Activated naive CD8-positive, alpha-beta T cell treated with anti-CD3 and anti-CD28 coated beads, Interleukin-2, amount 10 ng/mL, durations not matched to agents 7 days and 5 days (primary cell): Measurements from ENCODE around the gene CDC14A. TPM values are rescaled to one million over a fixed set of nuclear protein-coding genes. Genes with fewer than 3 reads are reported as not detected.

Experiments
- ATAC-seq: fragments of 150-1000 bp; cut with Tn5 transposase; one replicate; pipeline ENCODE4 v1.10.0; 2021; ENCODE audit warnings: low read depth, moderate library complexity
- POLR2A ChIA-PET: fragments of 350-600 bp; sonication (Branson Sonifier 250); formaldehyde crosslinking; loops from one replicate; lab custom pipeline; 2021; ENCODE audit warnings: antibody characterized with exemption; lab: Charles Lee
- DNase-seq: peaks from one replicate; pipeline ENCODE4 v3.0.0; 2021
- H3K27ac Mint-ChIP-seq: one replicate; pipeline ENCODE4 v1.8.0; 2022; ENCODE audit warnings: mild to moderate bottlenecking, mixed read lengths
- H3K27me3 Mint-ChIP-seq: one replicate; pipeline ENCODE4 v1.8.0; 2022; ENCODE audit warnings: mild to moderate bottlenecking, moderate library complexity, mixed read lengths
- H3K36me3 Mint-ChIP-seq: one replicate; pipeline ENCODE4 v1.8.0; 2021; ENCODE audit warnings: mild to moderate bottlenecking, mixed read lengths
- H3K4me1 Mint-ChIP-seq: one replicate; pipeline ENCODE4 v1.8.0; 2021; ENCODE audit warnings: mixed read lengths
- H3K4me3 Mint-ChIP-seq: one replicate; pipeline ENCODE4 v1.8.0; 2022; ENCODE audit warnings: mild to moderate bottlenecking, moderate library complexity, mixed read lengths
- H3K9me3 Mint-ChIP-seq: one replicate; pipeline ENCODE4 v1.8.0; 2021; ENCODE audit warnings: mixed read lengths
- total RNA-seq, 2 experiments: library from RNA; stranded (reverse); gene quantifications; one replicate each; pipeline ENCODE4 v1.2.3, GENCODE V29; 2021

CDC14A gene
- total RNA-seq, 2 experiments from 2014 or later: 39.9 to 44.9 TPM

DNA sequence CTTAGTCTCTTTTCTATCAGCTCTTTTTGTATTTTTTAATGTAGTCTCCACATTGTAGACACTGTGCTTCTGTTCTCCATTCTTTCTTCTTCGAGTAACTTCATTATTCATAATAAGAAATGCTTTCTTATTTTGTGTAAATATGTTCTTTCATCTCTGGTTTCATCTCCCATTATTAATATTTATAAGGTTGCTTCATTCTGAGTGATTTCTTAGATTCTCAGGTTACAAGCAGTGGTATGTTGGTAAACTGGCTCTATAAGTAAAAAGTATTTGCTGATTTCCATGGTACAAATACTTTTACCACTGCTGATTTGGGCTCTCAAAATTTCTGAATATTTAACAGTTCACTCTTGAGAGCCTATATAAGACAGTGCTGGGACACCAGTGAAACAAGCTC is 81.3 kb downstream of the CDC14A start:
- Mint-ChIP-seq H3K4me3 (no peak overlapping the region), H3K4me1 (peaks cover 16% of the 10 kb centered on the region), H3K36me3 (peaks cover 51% of the 10 kb centered on the region), H3K9me3 (peaks cover 5% of the 10 kb centered on the region), H3K27me3 (no peaks in the 10 kb centered on the region), H3K27ac (no peak overlapping the region)
- DNase-seq (no peak), ATAC-seq (no peak)
- POLR2A ChIA-PET: interaction anchor here (2.5 kb wide), 1 partner anchor 81 kb away, joined by 7 read pairs; the partner anchor contains the start of gene CDC14A

DNA sequence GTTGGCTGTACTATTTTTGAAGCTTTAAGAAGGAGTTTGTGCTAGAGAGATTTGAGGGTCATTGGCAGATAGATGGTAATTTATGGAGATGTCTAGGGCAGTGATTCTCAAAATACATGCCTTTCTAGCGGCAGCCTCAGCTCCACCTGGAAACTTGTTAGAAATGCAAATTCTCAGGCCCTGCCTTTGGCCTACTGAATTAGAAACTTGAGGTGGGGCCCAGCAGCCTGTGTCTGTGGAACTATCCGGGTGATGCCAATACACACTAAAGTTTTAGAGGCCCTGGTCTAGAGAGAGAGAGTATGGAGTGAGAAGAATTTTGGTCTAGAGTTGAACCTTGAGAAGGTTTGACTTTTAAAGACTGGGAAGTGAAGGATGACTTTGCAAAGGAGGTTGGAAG is 82.5 kb downstream of the CDC14A start:
- ATAC-seq: no peak
- no peak overlapping the region for H3K4me3 Mint-ChIP-seq
- POLR2A ChIA-PET: no interaction called here

DNA sequence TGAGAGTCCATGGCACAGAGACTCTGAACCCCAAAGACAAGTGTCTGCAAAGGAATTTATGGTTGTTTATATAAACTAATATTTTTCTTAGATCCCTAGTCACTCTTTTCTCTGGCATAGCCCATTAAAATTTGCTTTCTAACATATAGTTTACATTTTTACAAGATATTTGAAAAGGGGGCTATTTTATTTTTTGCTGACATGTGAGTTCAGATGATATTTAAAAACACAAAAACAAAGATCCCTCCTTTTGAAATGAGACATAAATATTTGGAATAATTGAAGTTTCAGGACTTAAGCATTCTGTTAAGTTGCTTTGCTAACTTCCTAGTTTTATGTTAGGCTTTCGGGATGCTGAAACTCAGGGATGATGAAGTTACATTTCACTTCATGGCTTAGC is 86.1 kb downstream of the CDC14A start:
- H3K27ac Mint-ChIP-seq: no peak overlapping the region

More for the DNA sequence above, 82.5 kb downstream of the CDC14A start:
- Mint-ChIP-seq H3K27ac (peak overlapping the region; percentile 22), H3K27me3 (no peaks in the 10 kb centered on the region), H3K36me3 (peaks cover 46% of the 10 kb centered on the region), H3K9me3 (peaks cover 5% of the 10 kb centered on the region), H3K4me1 (peaks cover 24% of the 10 kb centered on the region)
- no peak for DNase-seq

DNA sequence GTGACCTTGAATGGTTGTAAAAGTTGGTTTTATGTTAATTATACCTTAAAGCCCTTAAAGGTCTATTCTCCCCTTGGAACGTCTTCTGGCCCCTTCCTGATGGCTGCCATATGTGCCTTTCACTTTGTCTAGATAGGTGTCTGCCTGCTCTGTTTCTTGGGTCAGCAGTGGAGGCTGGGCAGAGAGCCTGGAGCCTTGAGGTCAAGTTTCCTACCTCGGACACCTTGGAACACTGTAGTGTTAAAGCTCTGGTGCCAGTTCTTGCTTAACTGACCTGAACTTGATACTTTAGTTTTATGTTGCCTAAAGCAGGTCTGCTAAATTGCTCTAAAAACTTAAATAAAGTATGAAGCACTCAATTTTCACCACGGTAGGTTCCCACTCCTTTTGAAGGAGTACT is 86.5 kb downstream of the CDC14A start:
- H3K9me3 Mint-ChIP-seq: peaks cover 5% of the 10 kb centered on the region
- DNase-seq (no peak), ATAC-seq (no peak)
- H3K27me3 Mint-ChIP-seq: no peaks in the 10 kb centered on the region
- no peak overlapping the region for H3K4me3 Mint-ChIP-seq
- H3K36me3 Mint-ChIP-seq: peaks cover 25% of the 10 kb centered on the region
- H3K27ac Mint-ChIP-seq: peak overlapping the region; percentile 42
- H3K4me1 Mint-ChIP-seq: peaks cover 40% of the 10 kb centered on the region
- POLR2A ChIA-PET: interaction anchor here (0.7 kb wide), 1 partner anchor 86 kb away, joined by 5 read pairs; no protein-coding TSS in a partner anchor

More for the DNA sequence above, 86.1 kb downstream of the CDC14A start:
- POLR2A ChIA-PET: no interaction called here
- peaks cover 37% of the 10 kb centered on the region for H3K4me1 Mint-ChIP-seq
- DNase-seq: no peak
- peaks cover 24% of the 10 kb centered on the region for H3K36me3 Mint-ChIP-seq
- peaks cover 5% of the 10 kb centered on the region for H3K9me3 Mint-ChIP-seq
- no peak for ATAC-seq
- H3K4me3 Mint-ChIP-seq: no peak overlapping the region
- H3K27me3 Mint-ChIP-seq: no peaks in the 10 kb centered on the region

DNA sequence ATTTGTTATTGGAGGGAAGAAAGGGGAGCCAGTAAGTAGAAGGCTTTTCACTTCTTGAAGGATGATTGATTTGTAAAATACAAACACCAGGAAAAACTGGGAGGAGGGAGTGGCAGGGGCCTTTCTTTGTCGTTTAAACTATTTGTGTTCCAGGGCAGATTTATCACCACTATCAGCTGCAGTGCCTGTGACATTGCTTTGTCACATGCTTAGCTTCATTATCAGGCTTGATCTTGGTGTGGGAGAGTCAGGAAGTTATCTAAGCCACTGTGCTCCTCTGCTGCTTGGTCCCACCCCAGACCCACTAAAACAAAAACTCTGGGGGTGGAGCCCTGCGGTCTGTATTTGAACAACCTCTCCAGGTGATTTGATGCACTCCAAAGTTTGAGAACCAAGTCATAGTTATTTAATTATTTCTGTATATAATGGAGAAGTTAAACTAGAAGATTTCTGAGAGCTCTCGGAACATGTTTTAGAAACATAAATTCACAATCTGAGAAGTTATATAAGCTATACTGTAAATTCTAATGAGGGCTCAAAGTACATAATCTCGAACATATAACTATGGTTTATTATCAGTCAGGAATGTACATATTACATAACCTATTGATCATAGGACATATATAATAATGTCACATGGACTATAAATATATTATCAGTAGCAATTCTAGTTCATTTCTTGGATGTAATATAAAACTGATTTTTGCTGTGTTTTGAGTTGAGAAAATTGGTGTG is 87.9 kb downstream of the CDC14A start:
- Mint-ChIP-seq H3K9me3 (peaks cover 2% of the 10 kb centered on the region), H3K4me3 (peak overlapping the region; percentile 55), H3K27me3 (no peaks in the 10 kb centered on the region)

DNA sequence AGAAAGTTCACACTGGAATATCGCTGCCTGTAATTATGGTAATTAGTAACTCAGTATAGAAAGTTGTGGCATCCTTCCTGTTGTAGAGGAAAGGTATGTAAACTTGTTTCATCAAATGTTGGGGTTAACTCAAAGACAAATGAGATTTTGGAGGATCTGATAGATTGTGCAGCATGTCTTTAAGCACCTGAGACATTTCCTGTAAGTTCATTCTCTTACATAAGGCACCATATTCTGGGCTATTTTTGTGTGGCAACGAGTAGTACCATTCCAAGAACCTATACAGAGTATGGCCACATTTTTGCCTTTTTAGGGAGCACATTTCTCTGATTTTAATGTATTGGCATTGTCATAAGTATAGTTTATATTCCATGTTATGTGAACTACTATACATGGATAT is 88.8 kb downstream of the CDC14A start:
- POLR2A ChIA-PET: interaction anchor here (0.7 to 2.9 kb wide), 3 partner anchors 84 to 173 kb away, joined by 3 to 24 read pairs (median 3); partner anchors contain the start of gene CDC14A
- Mint-ChIP-seq H3K9me3 (no peaks in the 10 kb centered on the region), H3K4me3 (peak overlapping the region; percentile 59), H3K27me3 (no peaks in the 10 kb centered on the region), H3K36me3 (peaks cover 21% of the 10 kb centered on the region), H3K27ac (peak overlapping the region; percentile 82), H3K4me1 (peaks cover 50% of the 10 kb centered on the region)
- DNase-seq: no peak
- no peak for ATAC-seq

More for the DNA sequence above, 87.9 kb downstream of the CDC14A start:
- peak; percentile 51 for DNase-seq
- Mint-ChIP-seq H3K27ac (peak overlapping the region; percentile 82), H3K36me3 (peaks cover 23% of the 10 kb centered on the region), H3K4me1 (peaks cover 43% of the 10 kb centered on the region)
- peak; percentile 91 for ATAC-seq
- POLR2A ChIA-PET: interaction anchor here (0.5 to 2.9 kb wide), 6 partner anchors 36 to 197 kb away, joined by 3 to 24 read pairs (median 4); partner anchors contain the start of gene CDC14A

DNA sequence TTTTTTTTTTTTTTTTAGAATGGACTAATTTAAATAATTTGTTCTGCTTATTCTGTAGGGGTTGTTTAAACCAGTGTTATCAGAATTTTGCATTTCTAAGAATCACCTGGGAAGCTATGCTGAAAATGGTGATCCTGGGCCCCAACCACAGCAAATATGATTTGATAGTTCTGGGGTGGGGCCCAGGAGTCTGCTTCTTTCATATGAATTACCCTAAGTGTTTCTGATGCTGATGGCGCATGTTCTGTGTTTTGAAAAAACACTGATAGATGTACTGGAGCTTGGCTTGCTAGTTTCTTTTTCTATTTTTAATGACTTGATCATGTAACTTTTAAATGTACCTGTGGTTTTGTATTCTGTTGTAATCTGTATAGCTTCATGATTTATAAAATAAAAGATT is 89.3 kb downstream of the CDC14A start:
- peak overlapping the region; percentile 59 for H3K4me3 Mint-ChIP-seq
- ATAC-seq (peak; percentile 12), DNase-seq (no peak)
- peaks cover 22% of the 10 kb centered on the region for H3K36me3 Mint-ChIP-seq
- H3K27ac Mint-ChIP-seq: peak overlapping the region; percentile 77
- H3K4me1 Mint-ChIP-seq: peaks cover 52% of the 10 kb centered on the region
- POLR2A ChIA-PET: interaction anchor here (0.7 to 2.9 kb wide), 3 partner anchors 85 to 174 kb away, joined by 3 to 24 read pairs (median 3); partner anchors contain the start of gene CDC14A
- no peaks in the 10 kb centered on the region for H3K9me3 Mint-ChIP-seq
- H3K27me3 Mint-ChIP-seq: no peaks in the 10 kb centered on the region

DNA sequence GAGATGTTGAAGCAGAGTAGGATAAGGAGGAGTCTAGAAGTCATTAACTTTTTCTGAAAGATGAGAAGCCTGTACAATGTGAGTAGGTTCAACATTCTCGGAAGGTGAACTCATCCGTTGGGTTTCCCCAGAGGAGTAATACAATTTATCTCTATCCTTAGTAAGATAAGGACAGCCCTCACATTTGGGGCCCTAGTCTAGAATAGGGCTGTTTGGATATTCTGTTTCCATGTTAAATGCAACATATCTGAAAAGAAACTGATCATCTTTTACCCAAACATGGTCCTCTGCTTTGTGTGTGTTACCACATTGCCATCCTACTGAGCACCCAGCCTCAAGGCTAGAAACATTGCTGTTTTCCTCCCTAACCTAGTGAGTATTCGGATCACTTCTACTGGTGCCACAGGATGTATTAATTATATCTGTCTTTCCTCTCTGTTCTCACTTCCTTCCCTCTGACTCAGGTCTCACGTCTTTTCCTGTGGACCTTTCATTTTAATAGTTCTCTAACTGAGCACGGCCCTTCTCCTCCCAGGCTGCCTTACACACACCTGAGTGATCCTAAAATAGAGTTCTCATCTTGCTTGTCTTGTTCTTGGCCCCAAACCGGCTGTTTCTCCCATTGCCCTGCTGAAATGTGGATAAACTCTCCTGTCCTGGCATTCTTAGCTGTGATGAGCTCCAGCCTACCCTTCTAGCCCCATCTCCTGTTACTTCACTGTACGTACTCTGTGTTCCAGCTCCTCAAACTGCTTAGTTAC is 91.7 kb downstream of the CDC14A start:
- ATAC-seq (peak; percentile 59), DNase-seq (no peak)
- Mint-ChIP-seq H3K36me3 (peaks cover 29% of the 10 kb centered on the region), H3K27me3 (no peaks in the 10 kb centered on the region), H3K9me3 (no peaks in the 10 kb centered on the region), H3K4me3 (peak overlapping the region; percentile 86), H3K4me1 (peaks cover 54% of the 10 kb centered on the region), H3K27ac (peak overlapping the region; percentile 95)
- POLR2A ChIA-PET: interaction anchor here (0.8 to 2.8 kb wide), 3 partner anchors 47 to 178 kb away, joined by 3 to 22 read pairs (median 4); partner anchors contain the start of genes CDC14A and RTCA

DNA sequence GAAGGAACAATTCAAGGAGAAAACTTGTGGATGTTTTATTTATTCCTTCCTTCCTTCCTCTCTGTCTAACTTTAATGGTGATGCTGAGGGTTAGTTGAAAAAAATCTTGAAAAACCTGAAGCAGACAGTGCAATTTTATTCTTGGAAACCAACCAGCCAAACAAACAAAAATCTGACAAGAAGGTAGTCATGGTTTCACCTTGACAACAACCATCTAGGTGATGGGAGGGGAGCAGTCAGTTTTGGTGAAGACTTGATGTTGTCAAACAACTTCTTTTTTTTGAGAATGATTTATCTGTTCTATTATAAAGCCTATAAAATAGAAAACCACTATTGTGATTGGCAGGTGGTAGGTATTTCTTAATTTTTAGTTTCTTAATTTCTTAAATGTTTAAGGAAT is 93.3 kb downstream of the CDC14A start:
- no peaks in the 10 kb centered on the region for H3K27me3 Mint-ChIP-seq
- H3K9me3 Mint-ChIP-seq: no peaks in the 10 kb centered on the region
- H3K4me1 Mint-ChIP-seq: peaks cover 47% of the 10 kb centered on the region
- peaks cover 42% of the 10 kb centered on the region for H3K36me3 Mint-ChIP-seq
- DNase-seq: no peak
- peak overlapping the region; percentile 57 for H3K4me3 Mint-ChIP-seq
- POLR2A ChIA-PET: interaction anchor here (2.8 kb wide), 1 partner anchor 93 kb away, joined by 22 read pairs; the partner anchor contains the start of gene CDC14A
- peak; percentile 37 for ATAC-seq
- H3K27ac Mint-ChIP-seq: peak overlapping the region; percentile 95

DNA sequence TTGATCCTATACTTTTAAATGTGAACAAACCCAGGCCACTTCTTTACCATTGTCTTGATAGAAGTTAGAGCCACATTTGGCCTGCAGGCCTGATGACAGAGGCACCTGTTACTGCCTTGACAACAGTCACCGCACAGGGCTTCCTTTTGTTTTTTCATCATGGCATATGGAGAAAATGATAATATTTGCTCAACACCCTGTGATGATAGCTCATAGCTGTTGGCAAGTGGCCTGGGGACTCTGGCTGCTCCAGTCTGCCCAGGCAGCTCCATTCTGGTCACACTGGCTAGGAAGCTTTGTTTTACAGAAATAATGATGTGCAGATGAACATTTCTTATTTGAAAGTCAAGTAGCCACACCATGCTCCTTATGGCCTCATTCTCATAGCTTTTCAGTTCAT is 96.1 kb downstream of the CDC14A start:
- DNase-seq (no peak), ATAC-seq (no peak)
- no peak overlapping the region for H3K27ac Mint-ChIP-seq
- peaks cover 48% of the 10 kb centered on the region for H3K4me1 Mint-ChIP-seq
- no peaks in the 10 kb centered on the region for H3K27me3 Mint-ChIP-seq
- H3K9me3 Mint-ChIP-seq: no peaks in the 10 kb centered on the region
- POLR2A ChIA-PET: interaction anchor here (0.6 kb wide), 1 partner anchor 41 kb away, joined by 4 read pairs; no protein-coding TSS in a partner anchor
- no peak overlapping the region for H3K4me3 Mint-ChIP-seq
- H3K36me3 Mint-ChIP-seq: peaks cover 50% of the 10 kb centered on the region

DNA sequence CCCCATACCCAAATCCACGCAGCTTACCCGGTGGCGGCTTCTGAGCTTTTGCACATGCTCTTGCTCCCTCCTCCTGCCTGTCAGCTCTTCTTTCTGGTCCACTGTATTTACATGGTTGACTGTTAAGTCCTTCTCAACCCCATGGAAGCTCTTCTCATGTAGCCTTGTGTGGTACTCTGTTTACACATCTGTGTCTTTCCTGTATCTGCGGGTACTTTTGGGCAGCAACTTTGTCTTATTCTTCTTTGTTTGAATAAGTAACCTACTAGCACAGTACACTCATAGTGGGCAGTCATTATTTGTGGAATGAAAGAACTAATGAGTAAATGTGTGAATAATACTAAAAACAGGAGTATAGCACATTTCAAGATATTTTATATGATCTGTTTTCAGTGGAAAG is 97.2 kb downstream of the CDC14A start:
- Mint-ChIP-seq H3K27me3 (no peaks in the 10 kb centered on the region), H3K9me3 (no peaks in the 10 kb centered on the region), H3K36me3 (peaks cover 44% of the 10 kb centered on the region), H3K27ac (peak overlapping the region; percentile 8), H3K4me3 (no peak overlapping the region), H3K4me1 (peaks cover 44% of the 10 kb centered on the region)
- ATAC-seq (no peak), DNase-seq (no peak)
- POLR2A ChIA-PET: no interaction called here

DNA sequence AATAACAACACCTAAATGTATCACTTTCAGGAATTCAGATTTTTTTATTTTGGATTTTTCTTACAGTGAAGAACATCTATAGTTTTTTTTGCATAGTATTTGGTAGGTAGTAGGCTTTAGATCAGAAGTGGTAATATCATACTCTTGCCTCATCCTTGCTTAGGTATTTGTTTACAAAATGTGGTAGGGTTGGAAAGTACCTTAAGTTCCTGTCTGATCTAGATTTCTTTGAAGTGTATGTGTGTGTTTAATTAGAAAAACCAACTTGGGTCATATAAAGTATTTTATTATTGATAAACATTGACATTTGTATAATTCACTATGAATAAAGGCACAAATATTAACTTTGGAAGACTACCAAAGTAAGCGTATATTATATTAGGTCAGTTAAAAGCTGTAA is 100.3 kb downstream of the CDC14A start:
- peak overlapping the region; percentile 71 for H3K27ac Mint-ChIP-seq
- H3K4me3 Mint-ChIP-seq: no peak overlapping the region
- peaks cover 35% of the 10 kb centered on the region for H3K36me3 Mint-ChIP-seq
- POLR2A ChIA-PET: interaction anchor here (1.8 kb wide), 1 partner anchor 100 kb away, joined by 6 read pairs; the partner anchor contains the start of gene CDC14A
- no peaks in the 10 kb centered on the region for H3K27me3 Mint-ChIP-seq
- peaks cover 34% of the 10 kb centered on the region for H3K4me1 Mint-ChIP-seq
- no peak for DNase-seq
- peak; percentile 90 for ATAC-seq
- no peaks in the 10 kb centered on the region for H3K9me3 Mint-ChIP-seq
